Right lung (tissue), 5 donors: Measurements from ENCODE around the gene CRADD. TPM values are rescaled to one million over a fixed set of nuclear protein-coding genes. Genes with fewer than 3 reads are reported as not detected.
"Not testable (repeated sequence)": the region's sequence is repeated elsewhere in the genome, so short reads cannot be mapped to it uniquely, and the experiment has no call there.

Experiments used
- DNase-seq, 2 donors: peaks; one replicate each; pipeline ENCODE4 v3.0.0-alpha.2; 2013
- polyA plus RNA-seq, 5 donors: library from polyadenylated mRNA; unstranded; fragments of 120-200 nt; gene quantifications; one replicate each; pipeline versions ENCODE4 v1.2.1 to v1.2.3, GENCODE V29; 2013; ENCODE audit warnings: inconsistent platforms in 1 of 5, low replicate concordance in 1 of 5; ENCODE audit not compliant: insufficient read length in 5 of 5, insufficient read depth in 1 of 5

The CRADD gene
- polyA plus RNA-seq, 5 donors, result 9.1 to 13.3 (median 10.4) TPM

- no peak for DNase-seq
Measured at GRCh38 chr12:93704122-93704521, 26.9 kb downstream of the CRADD start.

- no peak for DNase-seq
Measured at GRCh38 chr12:93704625-93705024, 27.4 kb downstream of the CRADD start.

- DNase-seq, result no peak
Measured at GRCh38 chr12:93705237-93705636, 28.1 kb downstream of the CRADD start.

- DNase-seq, result no peak
Measured at GRCh38 chr12:93706387-93706786, 29.2 kb downstream of the CRADD start.

- DNase-seq, result no peak
Measured at GRCh38 chr12:93706824-93707223, 29.6 kb downstream of the CRADD start.

GRCh38 chr12:93707836-93708235, 30.7 kb downstream of the CRADD start:
- DNase-seq, result no peak

- no peak for DNase-seq
Measured at GRCh38 chr12:93708952-93709351, 31.8 kb downstream of the CRADD start.

GRCh38 chr12:93709386-93709785, 32.2 kb downstream of the CRADD start:
- DNase-seq, result no peak

- DNase-seq, result no peak
Measured at GRCh38 chr12:93710574-93710926, 33.4 kb downstream of the CRADD start.

GRCh38 chr12:93711502-93711901, 34.3 kb downstream of the CRADD start:
- not testable (repeated sequence) for DNase-seq

GRCh38 chr12:93712200-93712599, 35.0 kb downstream of the CRADD start:
- DNase-seq, result no peak

- no peak for DNase-seq
Measured at GRCh38 chr12:93713060-93713459, 35.9 kb downstream of the CRADD start.

- DNase-seq, result no peak
Measured at GRCh38 chr12:93713800-93714199, 36.6 kb downstream of the CRADD start.

- DNase-seq, result no peak
Measured at GRCh38 chr12:93714382-93714781, 37.2 kb downstream of the CRADD start.

GRCh38 chr12:93719710-93720109, 42.5 kb downstream of the CRADD start:
- no peak for DNase-seq

GRCh38 chr12:93720559-93720958, 43.4 kb downstream of the CRADD start:
- no peak for DNase-seq

GRCh38 chr12:93722179-93722578, 45.0 kb downstream of the CRADD start:
- no peak for DNase-seq

GRCh38 chr12:93722835-93723567, 45.8 kb downstream of the CRADD start:
- DNase-seq, result no peak

- no peak for DNase-seq
Measured at GRCh38 chr12:93723568-93723930, 46.4 kb downstream of the CRADD start.

- no peak for DNase-seq
Measured at GRCh38 chr12:93725531-93725930, 48.4 kb downstream of the CRADD start.

- DNase-seq, result no peak
Measured at GRCh38 chr12:93727195-93727811, 50.1 kb downstream of the CRADD start.

GRCh38 chr12:93727911-93728310, 50.7 kb downstream of the CRADD start:
- no peak for DNase-seq

- no peak for DNase-seq
Measured at GRCh38 chr12:93729934-93730333, 52.8 kb downstream of the CRADD start.

- no peak for DNase-seq
Measured at GRCh38 chr12:93733358-93733757, 56.2 kb downstream of the CRADD start.
